ENCODE results near the gene KLHL3.

The KLHL3 gene

DNA sequence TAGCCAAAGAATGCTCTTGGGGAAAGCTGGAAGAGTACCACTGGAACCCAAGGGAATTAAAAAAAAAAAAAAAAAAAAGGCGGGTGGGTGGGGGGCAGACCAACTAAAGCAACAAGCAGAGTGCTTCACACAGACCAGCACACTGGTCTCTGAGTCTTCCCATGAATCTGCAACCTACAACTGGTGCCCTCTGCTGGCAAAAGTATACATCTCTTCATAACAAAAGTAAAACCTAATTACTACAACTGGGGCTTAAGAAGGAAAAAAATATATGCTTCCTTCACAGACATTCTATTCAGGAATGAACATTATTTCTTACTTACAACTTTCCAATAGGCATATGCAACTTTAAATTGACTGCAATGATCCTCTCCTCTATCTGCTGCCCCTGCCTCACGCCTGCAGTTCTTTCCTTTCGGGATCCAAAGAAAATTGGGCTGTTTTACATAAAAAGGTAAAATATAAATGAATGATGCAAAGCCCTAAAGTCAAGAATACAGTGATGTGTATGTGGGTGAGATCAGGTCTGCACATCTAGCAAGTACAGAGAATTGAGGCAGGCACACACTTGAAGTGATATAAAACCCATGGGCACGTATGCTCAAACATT is 7.2 kb upstream of the KLHL3 start:
- peak; percentile 57 for DNase-seq

DNA sequence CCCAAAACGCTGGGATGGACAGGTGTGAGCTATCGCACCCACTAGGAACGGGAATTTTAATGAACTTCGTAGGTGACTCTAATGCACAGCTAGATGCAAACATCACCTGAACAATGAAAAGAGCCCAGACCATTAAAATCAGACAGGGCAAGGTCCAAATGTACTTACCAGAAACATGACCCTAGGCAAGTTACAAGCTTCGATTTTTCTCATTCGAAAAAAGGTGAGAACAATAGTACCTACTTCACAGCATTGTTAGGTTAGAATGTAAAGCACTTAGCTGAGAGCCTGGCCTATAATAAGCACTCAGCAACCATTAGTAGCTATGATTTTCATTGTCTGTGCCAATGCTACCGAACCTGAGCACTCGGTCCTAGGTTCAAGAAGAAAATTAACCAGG is 5.8 kb upstream of the KLHL3 start:
- DNase-seq = no peak

DNA sequence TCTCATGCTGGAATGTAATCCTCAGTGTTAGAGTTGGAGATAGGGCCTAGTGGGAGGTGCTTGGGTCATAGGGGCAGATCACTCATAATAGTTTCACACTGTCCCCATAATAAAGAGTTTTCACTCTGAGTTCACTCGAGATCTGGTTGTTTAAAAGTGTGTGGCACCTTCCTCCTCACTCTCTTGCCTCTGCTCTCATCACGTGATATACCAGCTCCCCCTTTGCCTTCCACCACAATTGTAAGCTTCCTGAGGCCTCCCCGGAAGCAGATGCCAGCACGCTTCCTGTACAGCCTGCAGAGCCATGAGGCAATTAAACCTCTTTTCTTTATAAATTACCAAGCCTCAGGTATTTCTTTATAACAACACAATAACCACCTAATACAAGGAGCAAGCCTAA is 3.8 kb upstream of the KLHL3 start:
- DNase-seq = no peak

DNA sequence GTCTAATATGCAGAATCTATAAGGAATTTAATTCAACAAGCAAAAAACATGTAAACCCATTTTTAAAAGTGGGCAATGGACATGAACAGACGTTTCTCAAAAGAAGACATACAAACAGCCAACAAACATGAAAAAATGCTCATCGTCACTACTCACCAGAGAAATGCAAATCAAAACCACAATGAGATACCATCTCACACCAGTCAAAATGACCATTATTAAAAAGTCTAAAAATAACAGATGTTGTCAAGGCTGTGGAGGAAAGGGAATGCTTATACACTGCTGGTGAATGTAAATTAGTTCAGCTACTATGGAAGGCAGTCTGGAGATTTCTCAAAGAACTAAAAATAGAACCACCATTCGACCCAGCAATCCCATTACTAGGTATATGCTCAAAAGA is 3.1 kb upstream of the KLHL3 start:
- DNase-seq = no peak

DNA sequence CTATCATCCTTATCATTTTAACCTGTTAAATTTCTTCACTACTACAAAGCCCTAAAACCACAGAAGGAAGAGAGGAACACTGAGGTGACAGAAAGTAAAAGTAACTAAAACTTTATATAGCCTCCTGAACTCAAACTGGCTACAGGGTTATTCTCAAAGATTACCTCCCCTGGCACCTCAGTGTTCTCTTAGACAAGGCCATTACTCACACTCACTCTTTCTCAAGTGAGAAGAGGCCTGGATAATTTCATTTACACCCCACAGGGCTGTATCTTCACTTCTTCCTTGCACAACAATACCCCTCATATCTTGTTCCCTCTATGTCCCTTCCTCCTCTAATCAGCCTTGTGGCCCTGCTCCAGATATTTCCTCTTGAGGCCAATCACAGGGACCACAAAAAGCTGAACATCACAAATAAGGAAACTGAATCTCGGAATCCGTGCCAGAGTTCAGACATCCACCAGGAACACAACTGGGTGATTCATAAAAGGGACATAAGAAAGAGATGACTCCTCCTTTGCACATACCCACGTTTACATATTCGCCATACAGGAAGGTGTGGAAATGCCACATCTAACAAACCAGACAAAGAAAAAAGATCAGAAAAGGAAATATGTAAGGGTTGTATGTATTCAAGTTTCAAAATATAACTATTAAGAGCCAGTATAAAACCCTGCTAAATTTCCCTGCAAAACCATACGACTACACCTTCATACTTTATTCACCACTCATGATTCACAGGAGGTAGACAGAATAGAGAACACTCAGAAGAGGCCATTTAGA is 1.7 kb upstream of the KLHL3 start:
- no peak for DNase-seq

DNA sequence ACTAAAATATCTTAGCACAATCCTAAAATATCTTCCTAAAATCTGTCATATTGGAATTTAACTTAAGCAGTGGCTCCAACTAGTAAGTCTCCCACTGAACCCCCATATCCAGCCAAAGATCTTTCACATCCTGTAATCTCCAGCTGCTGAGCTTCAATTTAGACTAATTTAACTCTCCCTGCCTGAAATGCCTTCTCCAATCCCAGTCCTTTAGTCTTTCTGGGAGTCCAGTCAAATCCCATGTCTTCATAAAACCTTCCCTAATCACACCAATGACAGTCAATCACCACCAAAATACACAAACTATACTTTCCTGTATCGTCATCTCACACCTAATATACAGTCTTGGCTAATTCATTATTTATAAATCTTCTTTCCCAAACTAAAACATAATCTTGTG is 607 bp upstream of the KLHL3 start:
- DNase-seq = no peak

DNA sequence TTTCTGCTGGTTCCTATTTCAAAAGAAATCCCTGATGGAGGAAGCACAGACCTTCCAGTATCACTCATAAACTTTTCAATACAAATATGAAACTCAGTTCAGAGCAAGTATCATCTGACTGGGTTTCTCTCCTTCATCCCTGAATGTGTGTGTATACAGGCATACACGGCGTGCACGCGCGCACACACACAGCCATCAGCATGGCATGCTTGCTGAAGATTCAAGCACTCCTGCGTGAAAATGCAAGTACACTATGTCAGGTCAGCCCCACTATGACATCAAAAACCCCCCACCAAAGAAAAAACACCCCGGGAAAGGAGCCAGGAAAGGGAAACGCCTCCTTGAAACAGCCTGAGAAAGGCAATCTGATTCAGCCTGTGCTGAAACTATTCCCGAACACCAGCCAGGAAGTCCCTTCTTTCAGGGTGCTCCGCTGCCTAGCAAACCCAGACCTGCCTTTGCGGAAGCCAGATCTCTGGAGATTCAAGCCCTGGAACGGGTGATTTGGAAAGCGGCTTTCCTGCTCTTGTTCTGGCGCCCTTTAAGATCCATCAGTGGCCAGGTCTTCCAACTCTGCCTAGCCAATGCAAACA is 831 bp downstream of the KLHL3 start:
- DNase-seq = peak; percentile 18

DNA sequence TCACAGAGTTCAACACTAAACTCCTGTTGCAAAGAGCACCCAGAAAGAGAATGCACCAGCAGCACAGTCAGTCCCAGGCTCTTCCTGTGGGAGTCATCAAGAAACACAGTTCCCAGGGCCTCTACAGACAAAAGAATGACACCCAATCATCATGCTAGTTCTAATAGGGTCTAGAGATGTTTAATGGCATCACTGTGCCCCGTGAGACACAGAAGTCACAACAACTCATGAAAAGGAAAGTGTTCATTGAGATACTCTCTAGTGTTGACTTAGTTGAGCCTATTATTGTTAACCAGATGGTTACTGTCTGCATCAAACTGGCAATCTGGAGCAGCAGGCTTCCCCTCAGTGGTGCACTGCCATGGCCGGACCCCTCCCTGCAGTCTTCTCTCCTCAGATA is 1.6 kb downstream of the KLHL3 start:
- DNase-seq = no peak

DNA sequence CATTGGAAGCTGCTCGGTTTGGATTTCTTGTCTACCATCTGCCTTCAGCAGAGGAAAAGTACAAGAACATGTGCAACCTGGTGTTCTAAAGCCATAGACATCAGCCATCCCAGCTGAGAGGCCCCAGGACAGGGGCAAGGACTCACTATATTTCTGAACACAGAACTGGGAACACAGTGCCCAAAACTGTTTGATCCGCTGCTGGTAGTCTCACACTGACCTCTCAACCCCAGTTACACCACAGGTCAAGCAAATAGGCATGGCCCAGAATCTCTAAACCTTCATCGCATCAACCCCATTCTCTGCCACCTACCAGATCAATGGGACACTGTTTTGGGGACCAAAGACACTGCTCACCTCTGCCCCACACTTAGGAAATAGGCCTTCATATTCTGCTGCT is 2.0 kb downstream of the KLHL3 start:
- DNase-seq = no peak

DNA sequence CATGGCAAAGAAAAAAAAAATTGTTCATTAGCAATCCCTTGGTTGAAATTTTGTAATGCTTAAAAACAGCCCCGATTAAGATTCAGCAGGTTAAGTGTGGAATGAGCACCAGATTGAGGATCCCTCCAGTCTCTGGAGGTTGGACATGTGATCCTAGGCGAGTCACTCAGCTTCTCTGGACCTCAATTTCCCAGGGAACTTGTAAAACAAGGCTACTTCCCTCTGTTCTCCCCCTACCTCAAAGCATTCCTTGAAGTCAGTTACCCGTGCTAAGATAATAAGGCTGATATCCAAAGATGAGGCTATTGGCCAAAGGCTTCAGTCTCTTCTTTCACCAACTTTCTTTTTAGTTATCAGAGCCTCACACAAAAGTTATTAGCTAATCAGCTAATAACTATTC is 2.9 kb downstream of the KLHL3 start:
- no peak for DNase-seq

DNA sequence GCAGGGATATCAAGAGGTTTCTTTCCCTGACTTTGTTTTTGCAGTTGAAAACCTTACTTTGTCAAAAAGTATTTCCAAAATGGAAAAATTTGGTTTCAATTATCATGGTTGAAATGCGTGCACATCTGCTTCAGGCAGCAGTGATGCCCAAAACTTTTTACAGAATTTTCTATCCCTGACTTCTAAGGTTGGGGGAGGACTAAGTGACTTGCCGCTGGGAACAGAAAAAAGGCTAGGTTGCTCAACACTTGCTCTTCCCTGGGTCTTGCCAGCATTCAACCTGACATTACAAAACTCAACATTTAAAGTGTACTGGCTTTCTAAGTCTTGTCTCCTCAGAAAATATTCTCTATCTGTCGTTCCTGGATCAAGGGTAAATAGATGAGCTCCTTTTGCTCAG is 4.7 kb downstream of the KLHL3 start:
- DNase-seq = no peak

DNA sequence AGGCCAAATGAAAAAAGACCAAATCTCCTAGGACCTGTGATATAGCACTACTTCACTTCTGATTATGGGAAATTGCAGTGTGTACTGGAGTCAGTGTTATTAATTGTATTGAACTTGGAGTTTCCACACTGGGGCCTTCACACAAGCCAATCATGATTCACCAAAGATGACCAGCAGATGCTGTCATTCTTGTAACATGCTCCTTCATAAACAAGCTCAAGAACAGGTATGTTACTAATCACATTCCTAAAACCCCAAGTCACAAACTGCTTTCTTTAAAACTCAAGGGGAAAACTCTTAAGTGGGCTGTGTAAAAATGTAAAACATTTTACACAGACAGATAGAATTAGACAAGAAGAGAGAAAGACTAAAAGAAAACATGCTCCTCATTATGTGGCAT is 5.6 kb downstream of the KLHL3 start:
- no peak for DNase-seq

DNA sequence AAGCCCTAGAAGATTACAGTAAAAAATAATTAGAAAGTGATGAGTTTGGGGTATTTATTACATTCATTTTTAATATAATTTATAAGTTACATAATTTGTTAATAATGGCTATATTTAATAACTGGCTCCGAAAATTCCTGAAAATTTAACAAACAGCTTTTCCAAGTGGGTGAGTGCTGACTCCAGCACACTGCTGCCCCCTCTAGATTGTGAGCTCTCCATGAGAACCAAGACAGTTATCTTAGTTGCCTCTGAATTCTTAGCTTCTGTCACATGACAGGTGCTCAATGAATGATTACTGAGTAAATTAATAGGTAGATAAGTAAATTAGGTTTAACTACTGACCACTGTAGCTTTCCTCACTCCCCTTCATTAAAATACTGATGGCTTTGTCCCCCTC is 7.8 kb downstream of the KLHL3 start:
- DNase-seq = no peak

DNA sequence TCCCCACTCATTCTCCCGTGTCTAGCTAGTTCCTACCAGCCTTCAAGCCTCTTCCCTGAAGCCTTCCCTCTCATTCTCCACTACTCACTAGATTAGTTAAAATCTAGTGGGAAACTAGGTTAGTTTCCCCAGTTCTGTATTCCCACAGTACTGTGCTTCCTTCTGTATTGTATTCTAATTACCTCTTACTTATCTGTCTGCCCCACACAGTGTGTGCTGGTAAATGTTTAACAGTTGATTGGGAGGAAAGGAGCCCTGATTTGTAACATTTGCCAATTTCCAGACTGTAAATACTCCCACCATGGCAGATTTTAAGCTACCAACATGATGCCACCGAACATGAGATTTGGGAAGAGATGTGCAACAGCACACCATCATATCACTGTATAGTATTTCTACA is 8.3 kb downstream of the KLHL3 start:
- DNase-seq = no peak

DNA sequence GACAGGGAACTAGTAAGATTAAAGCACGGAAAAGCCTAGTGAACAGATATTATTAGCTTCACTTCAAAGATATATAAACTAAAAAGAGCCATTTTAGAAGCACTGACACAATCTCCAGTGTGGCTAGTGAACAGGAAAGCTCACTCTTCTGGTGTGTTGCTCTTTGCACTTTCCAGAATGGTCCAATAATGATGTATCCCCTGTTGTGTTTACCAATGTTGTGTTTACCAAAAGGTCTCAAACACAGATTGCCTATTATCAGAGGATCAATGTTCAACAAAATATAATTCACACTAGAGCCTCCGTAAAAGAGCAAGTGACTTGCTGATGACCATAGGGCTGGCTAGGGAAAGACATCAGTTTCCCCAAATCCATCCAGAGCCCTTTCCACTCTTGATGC is 11.6 kb downstream of the KLHL3 start:
- no peak for DNase-seq

DNA sequence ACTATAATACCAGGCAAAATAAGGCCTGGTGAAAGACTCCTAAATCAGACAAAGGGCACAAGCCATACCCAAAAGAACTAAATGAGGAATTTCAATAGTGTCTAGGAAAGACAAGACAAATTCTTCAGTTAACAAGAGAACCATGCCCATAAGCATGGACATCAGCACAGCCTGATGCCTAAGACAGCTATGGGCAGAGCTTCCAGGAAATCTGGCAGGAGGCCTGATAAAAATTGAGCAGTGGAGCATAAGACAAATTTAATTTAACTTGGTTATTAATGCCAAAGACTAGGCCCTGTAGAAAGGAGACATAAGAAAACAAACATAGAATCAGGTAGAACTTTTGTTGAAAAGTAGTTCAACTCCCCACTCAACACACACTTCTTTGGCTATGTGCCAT is 17.3 kb downstream of the KLHL3 start:
- no peak for DNase-seq

DNA sequence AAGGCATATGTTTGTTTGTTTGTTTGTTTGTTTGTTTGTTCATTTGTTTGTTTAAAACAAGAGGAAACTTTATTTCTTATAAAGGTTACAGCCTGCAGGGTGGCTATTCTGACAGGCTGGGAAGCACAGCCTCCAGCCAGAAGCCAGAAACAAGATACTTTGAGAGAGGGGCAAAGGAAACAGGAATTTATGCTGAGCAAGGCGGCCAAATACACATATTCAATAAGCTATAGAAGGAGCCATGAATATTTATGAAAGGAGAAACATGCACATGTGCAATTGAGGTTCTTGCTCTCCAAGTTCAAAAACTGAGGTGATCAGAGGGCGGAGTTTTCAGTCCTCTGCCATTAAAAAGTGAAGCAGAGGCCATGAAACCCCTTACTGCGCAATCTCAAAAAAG is 19.6 kb downstream of the KLHL3 start:
- DNase-seq = no peak

DNA sequence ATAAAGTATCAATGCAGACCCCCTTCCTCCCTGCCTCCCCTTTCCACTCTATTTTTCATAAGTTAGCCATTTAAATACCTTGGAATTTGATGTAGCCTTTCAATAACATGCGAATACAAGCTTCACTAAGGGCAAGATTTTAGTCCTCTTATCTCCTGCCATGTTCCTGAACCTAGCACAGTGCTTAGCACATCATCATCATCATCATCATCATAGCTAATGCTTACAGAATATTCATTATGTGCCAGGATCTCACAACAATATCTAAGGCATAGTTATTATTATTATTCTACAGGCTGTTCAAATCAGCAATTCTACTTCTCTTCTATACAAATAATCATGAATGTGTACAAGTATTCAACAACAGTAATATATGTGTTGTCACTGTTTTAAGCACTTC is 20.4 kb downstream of the KLHL3 start:
- DNase-seq = no peak

DNA sequence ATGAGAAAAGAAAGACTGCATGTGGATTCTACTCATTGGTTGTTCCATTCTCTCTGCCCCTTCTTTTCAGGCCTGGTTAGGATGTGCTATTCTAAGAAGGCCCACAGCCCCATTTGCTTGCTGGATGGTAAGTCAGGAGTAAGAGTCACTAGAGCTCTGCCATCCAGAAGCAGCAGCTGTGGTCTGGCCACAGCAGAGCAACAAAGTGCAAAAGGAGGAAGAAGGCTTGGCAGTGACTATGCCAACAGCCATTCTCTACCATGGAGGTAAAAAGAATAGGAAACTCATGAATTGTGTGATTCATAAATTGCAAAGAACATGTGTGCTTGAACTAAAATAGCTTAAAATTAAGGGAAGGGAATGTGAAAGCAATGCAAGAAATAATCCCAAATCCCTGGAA is 20.9 kb downstream of the KLHL3 start:
- no peak for DNase-seq

DNA sequence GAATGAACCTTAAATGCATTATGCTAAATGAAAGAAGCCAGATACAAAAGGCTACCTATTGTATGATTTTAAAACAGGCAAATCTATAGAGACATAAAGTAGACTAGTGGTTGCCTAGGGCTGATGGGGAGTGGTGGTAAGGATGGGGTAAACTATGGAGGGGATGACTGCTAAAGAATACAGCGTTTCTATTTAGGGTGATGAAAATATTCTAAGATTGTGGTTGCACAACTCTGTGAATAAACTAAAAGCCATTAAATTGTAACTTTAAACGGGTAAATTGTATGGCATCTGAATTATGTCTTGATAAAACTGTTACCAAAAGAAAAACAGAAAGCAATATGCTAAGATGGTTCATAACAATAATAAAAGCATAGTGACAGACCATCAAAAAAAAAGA is 21.4 kb downstream of the KLHL3 start:
- no peak for DNase-seq

DNA sequence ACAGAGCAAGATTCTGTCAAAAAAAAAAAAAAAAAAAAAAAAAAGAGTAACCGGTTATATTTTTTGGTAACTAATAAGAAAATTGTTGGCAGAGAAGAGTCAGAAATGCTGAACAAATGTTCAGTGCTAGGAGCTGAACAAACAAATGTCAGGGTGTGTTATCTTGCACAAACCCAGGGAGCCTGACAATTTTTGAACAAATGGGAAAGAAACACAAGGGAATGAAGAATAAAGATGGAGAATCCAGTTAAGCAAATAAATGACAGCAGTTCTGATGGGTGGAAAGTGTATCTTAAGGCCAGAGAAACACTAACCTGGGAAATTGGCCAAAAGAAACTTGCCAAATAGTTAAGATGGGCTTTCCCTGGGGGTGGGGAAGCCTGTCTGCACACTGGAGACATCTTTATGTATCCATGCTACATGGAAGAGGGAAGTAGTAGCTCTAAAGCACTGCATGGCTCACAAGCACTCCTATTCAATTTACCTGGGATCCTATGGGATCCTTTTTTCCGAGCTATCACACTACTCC is 23.7 kb downstream of the KLHL3 start:
- no peak for DNase-seq

DNA sequence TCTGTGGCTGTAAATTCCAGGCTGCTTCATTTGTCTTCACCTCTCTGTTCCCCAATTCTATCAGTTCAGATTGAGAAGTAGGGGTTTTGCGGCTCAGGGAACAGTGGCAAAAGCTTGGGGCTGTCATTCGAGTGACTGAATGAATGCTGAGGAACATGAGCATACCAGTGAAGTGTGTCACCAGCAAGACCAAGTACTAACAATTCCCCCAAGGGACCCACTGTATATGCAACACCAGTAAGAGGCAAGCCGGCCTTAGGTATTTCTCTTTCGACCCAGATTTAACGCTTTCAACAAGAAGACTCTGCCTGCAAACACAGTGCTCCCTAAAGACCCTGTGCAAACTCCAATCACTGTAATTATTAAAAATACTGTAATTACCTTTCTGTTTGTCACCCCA is 25.8 kb downstream of the KLHL3 start:
- DNase-seq = no peak

DNA sequence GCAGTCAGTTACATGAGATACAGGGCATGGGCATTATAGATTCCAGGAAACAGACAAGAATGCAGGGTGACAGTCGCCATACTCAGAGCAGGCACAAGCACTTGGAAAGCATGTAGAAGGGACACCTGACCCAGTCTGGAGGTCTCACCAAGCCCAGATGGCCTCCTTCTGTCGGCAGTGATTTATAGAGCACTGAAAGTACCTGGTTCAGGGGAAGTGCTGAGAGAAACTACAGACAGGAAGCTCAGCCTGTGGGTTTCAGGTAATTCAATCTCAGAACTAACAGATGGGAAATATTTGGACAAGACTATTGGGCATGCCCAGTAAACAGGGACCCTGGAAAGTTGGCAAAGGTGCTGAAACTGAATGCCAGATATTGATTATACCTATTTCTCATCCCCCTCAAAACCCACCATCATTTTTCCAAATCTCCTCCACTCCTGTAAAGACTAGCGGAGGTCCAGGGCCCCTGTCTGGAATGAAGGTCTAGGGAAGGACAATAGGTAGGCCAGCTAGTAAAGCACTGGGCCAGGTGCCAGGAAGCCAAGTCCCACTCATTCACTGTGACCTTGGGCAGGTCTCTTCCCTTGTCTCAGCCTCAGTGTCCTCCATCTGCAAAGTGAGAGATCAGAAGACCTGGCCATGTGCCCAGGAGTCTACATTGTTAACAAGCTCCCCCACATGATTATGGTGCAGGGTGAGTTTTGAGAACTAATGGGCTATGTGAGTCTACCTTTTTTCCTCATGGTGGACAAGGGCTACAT is 26.9 kb downstream of the KLHL3 start:
- DNase-seq = no peak

DNA sequence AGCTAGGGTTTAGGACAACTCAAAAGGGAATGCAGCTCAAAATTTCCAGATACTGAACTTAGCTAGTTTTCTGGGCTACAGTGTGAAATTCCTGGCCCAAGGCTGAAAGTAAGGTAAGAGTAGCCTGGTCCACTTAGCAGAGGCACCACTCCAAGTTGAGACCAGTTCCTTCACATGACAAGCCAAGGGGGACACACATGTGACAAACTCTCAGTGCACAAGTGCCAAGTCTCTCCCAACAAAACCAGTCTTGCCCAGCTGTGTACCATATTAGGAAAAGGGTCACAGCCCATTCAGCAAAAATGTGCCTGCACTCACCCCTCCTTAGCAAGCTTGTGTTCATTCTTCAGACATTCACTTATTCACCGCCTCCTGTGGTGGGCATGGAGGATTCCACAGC is 27.8 kb downstream of the KLHL3 start:
- DNase-seq = no peak

Measured in CD4-positive, alpha-beta T cell treated with Interleukin-15 for 1 hour (primary cell).